PC-3 (cell line): ENCODE measurements around the gene ENOSF1.

ENCODE experiments used
- EZH2 ChIP-seq: fragments of 300-600 bp; sonication (generic); IDR thresholded peaks from one replicate; pipeline ENCODE4 v1.6.1; 2017; ENCODE audit warnings: antibody characterized with exemption, mild to moderate bottlenecking, low read length; ENCODE audit not compliant: unreplicated experiment
- EZH2phosphoT487 ChIP-seq: fragments of 300-600 bp; sonication (generic); IDR thresholded peaks from 2 replicates; pipeline ENCODE4 v1.6.1; 2018; ENCODE audit warnings: mild to moderate bottlenecking, antibody characterized with exemption, low read length, borderline replicate concordance
- TF ChIP-seq, protein P1 (sequence below): fragments of 300-600 bp; sonication (generic); conservative IDR thresholded peaks from 2 replicates; pipeline ENCODE4 v1.5.1; 2017; ENCODE audit warnings: antibody characterized with exemption, low read depth, mild to moderate bottlenecking, low read length

DNA sequence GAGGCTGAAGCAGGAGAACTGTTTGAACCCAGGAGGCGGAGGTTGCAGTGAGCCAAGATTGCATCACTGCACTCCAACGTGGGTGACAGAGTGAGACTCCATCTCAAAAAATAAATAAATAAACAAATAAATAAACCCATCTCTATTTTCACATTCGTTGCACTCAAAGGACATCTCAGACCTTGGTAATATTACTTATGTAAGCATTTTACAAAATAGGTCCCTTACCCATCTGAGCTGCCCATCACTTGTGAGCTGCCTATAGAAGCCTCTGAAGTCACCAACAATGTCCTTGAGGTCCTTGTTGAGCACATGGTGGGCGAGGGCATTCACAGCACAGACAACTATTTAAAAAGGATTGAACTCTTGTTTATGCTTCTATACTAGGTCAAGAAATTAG is 15.4 kb downstream of the ENOSF1 start:
- TF ChIP-seq, protein P1, sequence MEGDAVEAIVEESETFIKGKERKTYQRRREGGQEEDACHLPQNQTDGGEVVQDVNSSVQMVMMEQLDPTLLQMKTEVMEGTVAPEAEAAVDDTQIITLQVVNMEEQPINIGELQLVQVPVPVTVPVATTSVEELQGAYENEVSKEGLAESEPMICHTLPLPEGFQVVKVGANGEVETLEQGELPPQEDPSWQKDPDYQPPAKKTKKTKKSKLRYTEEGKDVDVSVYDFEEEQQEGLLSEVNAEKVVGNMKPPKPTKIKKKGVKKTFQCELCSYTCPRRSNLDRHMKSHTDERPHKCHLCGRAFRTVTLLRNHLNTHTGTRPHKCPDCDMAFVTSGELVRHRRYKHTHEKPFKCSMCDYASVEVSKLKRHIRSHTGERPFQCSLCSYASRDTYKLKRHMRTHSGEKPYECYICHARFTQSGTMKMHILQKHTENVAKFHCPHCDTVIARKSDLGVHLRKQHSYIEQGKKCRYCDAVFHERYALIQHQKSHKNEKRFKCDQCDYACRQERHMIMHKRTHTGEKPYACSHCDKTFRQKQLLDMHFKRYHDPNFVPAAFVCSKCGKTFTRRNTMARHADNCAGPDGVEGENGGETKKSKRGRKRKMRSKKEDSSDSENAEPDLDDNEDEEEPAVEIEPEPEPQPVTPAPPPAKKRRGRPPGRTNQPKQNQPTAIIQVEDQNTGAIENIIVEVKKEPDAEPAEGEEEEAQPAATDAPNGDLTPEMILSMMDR, result no peak
- TF ChIP-seq EZH2phosphoT487 (no peak), EZH2 (no peak)
